OCI-M1 (cell line): Measurements from ENCODE around the gene RPGRIP1L.

Source experiments
- DNase-seq: peaks from one replicate; lab custom pipeline; 2025; lab: John Stamatoyannopoulos, UW

The RPGRIP1L gene

GRCh38 chr16:53703590-53704444, at the start of gene RPGRIP1L, which contains the start of gene FTO:
Gene RPGRIP1L, minus strand, starts transcription at chr16:53703859. Its CDS starts 3,136 bp downstream, at chr16:53700723.
Gene FTO, plus strand, starts transcription at chr16:53704156.
- peak; percentile 96 for DNase-seq

GRCh38 chr16:53753431-53753830, 49.8 kb upstream of the RPGRIP1L start:
- peak; percentile 3 for DNase-seq

DNA sequence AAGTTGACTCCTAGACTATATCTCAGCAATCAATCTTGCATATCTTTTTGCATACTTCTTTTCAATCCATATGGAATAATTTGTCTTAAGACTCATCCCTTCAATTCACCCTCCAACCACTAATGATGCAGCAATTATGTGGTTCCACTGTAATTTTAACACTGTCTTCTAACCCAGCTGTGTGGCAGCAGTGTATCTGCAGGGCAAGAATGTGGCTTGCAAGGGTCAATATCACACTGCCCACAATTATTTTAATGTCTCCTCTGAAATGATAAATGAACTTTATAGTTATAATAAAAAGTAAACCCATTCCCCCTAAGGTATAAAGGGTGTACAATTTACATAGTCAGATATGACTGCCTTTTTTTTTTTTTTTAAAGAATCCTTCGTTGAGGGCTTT, 48.9 kb upstream of the RPGRIP1L start:
- DNase-seq = no peak

GRCh38 chr16:53745753-53746266, 42.2 kb upstream of the RPGRIP1L start:
- peak; percentile 3 for DNase-seq

DNA sequence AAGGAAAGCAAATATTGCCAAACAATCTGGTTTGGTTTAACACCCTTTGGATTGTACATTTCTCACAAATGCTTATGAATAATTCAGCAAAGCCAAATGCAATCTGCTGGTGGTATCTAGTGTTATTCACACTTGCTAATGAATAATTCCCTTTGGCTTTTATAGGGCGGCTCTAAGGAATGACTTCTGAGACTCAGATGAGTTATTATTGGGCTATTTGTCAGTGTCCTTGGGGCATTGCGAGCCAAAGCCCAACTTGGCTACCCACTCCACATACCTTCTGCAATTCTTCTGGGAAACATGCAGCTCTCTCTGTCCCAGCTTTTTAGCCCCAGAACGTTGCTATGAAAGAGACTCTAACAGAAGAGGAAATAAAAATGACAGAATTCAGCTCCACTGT, 41.4 kb upstream of the RPGRIP1L start:
- no peak for DNase-seq

- no peak for DNase-seq
Measured at GRCh38 chr16:53744449-53744848, 40.8 kb upstream of the RPGRIP1L start.

- DNase-seq = peak; percentile 56
Measured at GRCh38 chr16:53743149-53743566, 39.5 kb upstream of the RPGRIP1L start.

DNA sequence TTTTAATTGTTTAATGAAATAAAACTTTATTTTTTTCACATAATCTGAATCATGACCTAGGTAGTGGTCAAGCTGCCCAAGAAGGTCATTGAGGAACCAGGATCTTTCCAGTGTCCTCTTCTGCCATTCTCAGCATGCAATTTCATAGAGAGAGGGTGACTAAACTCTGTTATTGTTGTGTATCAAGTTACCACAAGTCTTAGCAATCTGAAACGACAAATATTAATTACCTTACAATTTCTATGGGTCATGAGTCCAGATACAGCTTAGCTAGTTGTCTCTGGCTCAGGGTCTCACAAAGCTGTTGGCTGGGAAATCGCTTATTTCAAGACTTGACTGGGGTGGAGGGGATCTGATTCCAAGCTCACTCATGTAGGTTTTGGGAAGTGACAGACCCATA, 37.9 kb upstream of the RPGRIP1L start:
- DNase-seq = no peak

DNA sequence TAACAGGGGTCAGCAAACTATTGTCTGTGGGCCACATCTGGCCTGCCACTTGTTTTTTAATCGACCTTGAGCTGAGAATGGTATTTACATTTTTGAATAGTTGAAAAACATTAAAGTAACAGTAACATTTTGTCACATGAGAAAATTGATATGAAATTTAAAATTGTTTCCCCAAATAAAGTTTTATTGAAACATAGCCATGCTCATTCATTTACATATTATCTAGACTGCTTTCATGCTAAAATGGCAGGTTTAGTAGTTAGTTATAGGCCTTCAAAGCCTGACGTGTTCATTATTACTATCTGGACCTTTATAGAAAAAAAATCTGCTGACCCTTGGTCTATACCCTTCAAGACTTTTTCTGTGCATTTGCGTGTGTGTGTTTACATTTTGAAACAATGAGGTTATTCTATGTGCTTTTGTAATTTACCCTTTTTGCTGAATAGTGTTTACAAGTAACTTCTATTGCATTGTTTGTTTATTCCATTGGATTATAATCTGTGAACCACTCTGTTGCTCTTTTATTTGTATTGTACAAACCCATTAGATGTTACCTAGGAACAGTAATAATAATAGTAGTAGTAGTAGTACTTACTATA, 37.4 kb upstream of the RPGRIP1L start:
- no peak for DNase-seq

DNA sequence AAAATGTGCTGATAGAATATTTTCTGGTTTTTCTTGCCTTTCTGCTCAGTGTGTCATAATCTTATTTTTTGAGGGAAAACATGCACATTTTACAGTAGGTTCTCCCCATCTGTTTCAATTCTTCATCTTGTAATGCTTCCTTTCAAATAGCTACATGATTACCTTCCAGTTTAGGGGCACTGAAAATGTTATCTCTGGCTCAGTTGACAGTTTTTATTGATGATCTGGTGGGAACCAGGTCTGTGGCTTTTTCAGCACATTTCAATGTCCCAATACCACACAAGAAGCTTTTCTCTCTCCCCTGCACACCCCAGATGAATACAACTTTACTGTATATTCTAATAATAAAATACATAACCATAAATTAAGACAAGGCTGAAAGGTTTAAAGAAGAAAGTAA, 36.8 kb upstream of the RPGRIP1L start:
- peak; percentile 5 for DNase-seq

DNA sequence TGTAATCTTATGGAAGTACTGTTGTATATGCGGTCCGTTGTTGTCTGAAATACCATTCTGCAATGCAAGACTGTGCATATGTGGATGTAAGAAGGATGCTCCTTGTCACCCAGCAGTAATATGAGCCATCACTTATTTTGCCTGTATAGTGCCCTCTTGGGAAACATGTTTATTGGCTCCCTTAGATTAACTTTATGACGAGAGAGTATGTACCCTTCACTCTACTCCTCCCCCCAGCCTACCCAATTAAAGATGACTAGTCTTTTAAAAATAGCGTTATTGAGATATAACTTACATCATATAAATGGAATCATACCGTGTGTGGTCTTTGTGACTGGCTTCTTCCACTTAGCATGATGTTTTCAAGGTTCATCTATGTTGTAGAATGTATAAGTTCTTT, 33.9 kb upstream of the RPGRIP1L start:
- DNase-seq = no peak

DNA sequence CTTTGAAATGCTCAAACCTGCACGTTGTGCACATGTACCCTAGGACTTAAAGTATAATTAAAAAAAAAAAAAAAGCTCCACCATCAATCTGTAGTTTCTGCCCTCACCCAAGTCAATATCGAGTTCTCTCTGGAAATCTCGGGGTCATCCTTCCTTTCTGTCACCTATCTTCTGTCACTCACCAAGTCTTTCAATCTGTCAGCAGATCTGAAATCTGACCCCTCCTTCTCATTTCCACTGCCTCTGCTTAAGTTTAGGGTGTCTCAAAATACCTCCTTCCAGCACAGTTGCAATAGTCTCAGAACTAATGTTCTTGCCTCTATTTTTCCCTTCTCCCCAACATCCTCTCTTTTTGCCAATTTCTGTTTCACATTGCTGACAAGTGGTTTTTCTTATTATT, 32.6 kb upstream of the RPGRIP1L start:
- no peak for DNase-seq

DNA sequence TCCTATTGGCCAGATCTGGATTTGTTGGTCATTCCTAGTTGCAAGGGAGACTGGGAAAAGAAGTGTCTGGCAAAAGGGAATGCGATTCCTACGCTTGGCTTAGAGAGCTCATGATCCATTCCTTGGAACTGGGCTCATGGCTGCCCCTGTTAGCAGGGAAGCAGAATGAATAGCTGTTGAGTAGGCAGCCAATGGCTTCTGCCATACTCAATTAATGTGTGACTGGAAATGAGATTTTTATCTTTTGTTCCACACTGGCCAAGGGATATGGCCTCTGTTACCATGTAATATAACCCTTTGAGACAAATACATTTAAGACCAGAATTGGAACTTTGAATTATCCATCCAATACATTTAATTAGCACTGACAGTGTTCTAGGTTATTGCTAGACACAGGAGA, 31.2 kb upstream of the RPGRIP1L start:
- DNase-seq = no peak

DNA sequence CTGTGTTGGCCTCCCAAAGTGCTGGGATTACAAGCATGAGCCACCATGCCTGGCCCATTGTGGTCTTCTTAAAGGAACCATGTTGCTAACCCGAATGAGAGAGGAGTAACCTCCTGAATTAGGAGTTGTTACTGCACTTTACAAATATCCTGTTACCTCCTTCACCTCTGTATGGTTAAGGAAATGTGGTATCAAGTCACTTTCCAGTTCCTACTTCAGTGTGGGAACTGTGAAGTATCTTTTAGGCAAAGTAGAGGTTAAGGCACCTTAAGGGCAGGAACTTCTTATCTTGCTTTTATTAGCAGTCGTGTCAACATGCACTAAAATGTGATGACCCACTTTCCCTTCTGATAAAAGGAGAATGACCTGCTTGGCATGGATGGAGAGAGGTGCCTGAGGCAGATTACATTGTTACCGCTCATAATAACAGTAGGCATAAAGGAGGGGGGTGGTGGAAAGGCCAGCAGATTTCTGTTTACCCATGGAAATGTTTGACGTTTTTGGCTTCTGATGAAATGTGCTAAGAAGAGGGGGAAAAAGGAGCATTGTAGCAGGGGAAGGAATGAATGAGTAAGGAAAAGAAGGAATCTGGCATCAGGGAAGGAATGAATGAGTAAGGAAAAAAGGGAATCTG, 28.8 kb upstream of the RPGRIP1L start:
- DNase-seq = no peak

- DNase-seq = no peak
Measured at GRCh38 chr16:53730693-53731092, 27.0 kb upstream of the RPGRIP1L start.

DNA sequence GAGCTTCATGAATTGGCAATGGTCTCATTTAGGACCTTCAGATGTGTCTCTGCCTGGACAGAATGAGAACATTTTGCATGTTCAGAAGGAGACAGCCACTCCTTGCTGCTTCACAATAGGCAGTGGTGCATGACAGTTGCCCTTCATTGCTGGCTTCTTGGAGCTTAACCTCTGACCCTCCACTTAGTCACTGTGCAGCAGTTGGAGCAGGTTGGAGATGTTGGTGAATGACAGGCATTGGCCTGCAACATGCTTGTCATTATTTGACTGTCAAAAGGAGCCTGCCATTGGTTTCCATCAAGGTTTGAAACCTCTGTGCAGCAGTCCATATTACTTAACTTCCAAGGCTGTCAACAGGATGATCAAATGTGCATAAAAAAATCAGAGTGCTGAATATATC, 23.0 kb upstream of the RPGRIP1L start:
- no peak for DNase-seq

- no peak for DNase-seq
Measured at GRCh38 chr16:53721017-53721416, 17.4 kb upstream of the RPGRIP1L start.

- no peak for DNase-seq
Measured at GRCh38 chr16:53717577-53717976, 13.9 kb upstream of the RPGRIP1L start.

- DNase-seq = no peak
Measured at GRCh38 chr16:53715023-53715384, 11.3 kb upstream of the RPGRIP1L start.

GRCh38 chr16:53714205-53715022, 10.8 kb upstream of the RPGRIP1L start:
- DNase-seq = no peak

- DNase-seq = no peak
Measured at GRCh38 chr16:53713403-53714204, 9.9 kb upstream of the RPGRIP1L start.
